DMS 273 (cell line): Measurements from ENCODE around the gene LGALS9C.
"Not testable (repeated sequence)": the region's sequence is repeated elsewhere in the genome, so short reads cannot be mapped to it uniquely, and the experiment has no call there.

Source experiments
- DNase-seq: peaks from one replicate; lab custom pipeline; 2025; ENCODE audit not compliant: unreplicated experiment; lab: John Stamatoyannopoulos, UW

LGALS9C gene

DNA sequence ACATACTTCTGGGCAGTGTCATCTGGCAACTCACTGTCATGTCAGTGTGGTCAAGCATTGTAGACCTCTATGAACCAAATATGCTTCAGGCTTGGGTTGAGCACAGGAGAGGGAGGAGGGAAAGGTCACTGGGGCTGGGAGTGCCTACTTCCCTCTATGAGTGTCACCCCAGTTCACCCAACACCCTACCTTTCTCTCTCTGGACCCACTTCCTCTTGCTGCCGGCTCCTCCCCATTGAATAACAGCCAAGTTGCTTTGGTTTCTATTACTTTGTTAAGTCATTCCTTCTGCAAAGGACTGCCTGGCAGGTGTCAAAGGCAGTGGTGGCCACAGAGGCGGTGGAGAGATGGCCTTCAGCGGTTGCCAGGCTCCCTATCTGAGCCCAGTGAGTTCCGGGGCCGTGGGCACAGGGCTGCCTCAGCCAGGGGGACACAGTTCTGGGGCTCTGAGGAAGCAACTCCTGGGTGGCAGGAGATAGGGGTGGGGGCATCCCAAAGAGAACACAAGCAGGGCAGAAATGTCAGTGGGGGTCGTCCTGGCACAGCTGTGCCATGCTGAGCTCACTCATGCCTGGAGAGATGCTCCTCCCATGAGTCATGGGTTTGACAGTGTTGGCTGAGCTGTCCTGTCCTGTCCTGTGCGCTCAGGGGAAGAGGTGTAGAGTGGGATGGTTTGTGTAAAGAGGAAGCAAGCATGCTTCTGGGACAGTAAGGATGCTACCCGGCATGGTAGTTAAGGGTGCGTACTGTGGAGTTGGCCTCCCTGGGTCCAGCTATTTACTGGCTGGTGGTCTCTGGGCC is at the start of gene LGALS9C:
LGALS9C (plus strand) TSS at position 282 of the 801 bp plus-strand sequence; CDS start at position 348, 66 bp downstream.
- not testable (repeated sequence) for DNase-seq

DNA sequence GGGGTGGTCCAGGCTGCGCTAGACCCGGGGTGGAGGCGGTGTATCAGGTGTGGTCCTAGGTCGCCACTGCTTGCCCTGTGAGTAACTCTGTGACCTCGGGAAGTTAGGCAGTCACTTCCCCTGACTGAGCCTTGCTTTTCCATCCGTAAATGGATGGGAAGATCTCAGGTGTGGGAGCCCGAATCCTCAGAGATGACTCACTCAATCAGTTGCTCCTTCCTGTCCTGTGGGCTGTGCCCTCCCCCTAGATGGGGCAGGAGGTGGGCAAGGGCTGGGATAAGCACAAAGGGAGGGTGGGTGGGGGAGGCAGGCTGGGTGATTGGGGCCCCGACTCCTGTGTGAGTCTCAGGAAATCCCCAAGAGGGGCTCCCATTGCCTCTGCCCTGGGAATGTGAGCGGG is 44.4 kb upstream of the LGALS9C start:
- DNase-seq = not testable (repeated sequence)

DNA sequence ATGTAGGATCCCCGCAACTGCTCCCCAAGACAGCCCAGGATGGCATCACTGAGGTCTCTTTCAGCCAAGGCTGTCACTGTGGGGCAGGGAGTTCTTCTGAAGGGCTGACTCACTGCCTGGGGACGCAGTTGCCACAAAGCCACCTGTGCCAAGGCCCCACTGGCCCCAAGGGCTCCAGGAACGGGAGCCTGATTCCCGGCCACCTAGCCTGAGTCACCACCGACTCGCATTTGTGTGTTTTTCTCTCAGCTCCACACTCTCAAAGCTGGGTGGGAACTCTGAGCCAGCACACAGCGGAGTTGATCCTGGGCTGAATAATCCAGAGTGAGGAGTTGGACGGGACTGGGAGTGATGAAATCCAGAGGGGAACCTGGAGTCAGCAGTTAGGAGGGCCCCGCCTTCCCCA is 37.1 kb upstream of the LGALS9C start:
- DNase-seq = not testable (repeated sequence)

DNA sequence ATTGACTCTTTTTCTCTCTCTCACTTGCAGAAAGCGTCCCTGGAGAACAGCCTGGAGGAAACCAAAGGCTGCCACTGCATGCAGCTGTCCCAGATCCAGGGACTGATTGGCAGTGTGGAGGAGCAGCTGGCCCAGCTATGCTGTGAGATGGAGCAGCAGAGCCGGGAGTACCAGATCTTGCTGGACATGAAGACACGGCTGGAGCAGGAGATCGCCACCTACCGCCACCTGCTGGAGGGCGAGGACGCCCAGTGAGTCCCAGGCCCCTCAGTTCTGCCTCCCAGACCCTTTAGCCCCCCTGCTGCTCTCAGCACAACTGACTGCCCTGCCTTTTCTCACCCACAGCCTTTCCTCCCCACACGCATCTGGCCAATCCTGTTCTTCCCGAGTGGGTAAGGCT is 34.5 kb upstream of the LGALS9C start:
- DNase-seq = not testable (repeated sequence)

DNA sequence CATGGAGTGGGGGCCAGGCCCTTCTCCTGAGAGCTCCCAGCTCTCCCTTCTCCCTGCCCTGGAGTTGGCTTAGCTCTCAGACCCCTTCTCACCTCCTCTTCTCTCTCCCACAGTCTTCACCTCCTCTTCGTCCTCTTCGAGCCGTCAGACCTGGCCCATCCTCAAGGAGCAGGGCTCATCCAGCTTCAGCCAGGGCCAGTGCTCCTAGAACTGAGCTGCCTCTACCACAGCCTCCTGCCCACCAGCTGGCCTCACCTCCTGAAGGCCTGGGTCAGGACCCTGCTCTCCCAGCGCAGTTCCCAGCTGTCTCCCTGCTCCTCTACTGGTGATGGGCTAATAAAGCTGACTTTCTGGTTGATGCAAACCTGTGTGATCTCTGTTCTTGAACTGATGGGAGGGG is 34.1 kb upstream of the LGALS9C start:
- not testable (repeated sequence) for DNase-seq

DNA sequence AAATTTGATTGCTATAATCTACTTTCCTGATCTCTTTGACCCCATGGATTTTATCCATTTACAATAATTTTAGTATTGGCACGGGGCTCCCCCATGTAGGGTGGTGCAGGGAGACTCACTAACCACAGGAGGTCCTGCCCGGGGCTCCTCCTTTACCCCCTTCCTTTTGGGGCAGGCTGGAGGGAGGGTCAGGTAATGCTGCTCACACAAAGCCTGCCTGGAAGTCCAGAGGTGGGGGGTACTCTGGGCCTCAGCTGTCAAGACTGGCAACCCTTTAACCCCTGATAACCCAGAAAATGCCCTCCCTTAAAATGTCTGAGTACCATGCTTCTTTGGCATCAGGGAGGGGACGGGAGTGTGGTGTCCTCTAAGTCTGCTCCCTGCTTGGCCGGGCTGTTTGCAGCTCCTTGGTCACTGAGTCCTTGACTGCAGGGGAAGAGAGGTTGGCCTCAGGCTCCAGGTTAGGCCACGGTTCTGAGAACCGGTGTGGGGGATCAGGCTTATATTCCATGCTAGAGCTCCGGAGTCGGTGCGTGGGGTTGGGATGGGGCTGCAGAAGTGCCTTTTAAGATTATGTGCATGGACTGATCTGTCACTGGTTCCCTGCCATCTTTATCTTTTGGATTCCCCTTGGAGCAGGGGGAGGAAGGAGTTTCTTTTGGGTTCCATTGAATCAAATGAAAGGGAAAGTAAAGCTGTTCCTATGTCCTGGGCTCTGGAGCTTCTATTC is 28.9 kb upstream of the LGALS9C start:
- not testable (repeated sequence) for DNase-seq

DNA sequence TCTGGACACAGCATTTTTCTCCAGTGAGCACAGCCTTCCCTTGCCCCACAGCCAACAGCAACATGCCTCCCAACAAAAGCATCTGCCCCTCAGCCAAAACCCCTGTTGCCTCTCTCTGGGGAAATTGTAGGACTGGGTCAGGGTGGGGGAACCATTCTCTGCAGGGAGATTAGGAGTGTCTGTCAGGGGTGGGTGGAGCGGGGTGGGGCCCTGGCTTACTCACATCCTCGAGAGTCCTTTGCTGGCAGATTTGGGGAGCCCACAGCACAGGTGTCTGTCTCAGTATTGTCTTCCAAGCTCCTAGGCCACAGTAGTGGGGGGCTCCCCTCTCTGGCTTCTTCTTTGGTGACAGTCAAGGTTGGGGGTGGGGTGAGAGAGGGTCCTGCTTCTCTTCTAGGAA is 28.3 kb upstream of the LGALS9C start:
- not testable (repeated sequence) for DNase-seq

DNA sequence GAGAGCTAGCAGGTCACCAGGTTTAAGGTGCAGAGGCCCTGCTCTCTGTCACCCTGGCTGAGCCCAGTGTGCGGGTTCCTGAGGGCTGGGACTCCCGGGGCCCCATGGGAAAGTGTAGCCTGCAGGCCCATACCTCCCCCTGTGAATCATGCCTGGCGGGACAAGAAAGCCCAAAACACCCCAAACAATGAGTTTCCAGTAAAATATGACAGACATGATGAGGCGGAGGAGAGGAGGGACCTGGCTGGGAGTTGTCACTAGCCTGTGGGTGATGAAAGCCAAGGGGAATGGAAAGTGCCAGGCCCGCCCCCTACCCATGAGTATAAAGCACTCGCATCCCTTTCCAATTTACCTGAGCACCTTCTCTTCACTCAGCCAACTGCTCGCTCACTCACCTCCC is 26.8 kb upstream of the LGALS9C start:
- not testable (repeated sequence) for DNase-seq

DNA sequence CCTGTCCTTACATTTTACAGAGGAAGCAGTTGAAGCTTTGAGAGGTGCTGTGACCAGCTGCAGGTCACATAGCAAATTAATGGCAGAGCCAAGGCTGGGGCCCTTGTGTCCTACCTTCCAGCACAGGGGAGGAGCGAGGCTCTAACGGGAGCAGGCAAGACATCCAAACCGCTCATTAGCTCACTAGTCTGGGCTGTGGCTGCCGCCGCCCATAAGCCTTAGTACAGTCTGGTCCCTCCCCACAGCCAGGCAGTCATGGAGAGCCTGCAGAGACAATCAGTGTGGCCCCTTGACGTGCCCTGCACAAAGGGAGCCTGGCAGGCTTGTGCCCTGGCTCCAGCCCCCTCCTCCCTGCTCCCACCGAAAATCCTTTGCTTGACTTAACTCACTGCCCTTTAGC is 25.6 kb upstream of the LGALS9C start:
- DNase-seq = not testable (repeated sequence)

DNA sequence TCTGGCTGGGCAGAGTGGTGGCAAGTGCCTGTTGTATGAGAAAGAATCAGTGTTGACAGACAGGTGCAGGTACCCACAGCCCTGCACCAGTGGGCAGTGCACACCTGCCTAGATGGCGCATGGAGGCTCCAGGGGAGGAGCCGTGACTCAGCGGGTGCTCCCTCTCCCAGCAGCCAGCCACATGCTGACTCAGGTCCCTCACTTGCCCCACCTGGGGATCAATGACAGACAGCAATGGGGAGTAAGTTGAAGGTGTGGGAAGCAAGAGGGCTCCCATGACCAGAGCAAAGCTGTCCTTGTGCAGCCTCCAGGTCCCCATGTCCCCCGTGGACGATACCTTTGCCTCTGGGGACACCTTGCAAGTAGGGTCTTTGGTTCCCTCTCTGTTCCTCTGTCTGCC is 24.6 kb upstream of the LGALS9C start:
- not testable (repeated sequence) for DNase-seq

DNA sequence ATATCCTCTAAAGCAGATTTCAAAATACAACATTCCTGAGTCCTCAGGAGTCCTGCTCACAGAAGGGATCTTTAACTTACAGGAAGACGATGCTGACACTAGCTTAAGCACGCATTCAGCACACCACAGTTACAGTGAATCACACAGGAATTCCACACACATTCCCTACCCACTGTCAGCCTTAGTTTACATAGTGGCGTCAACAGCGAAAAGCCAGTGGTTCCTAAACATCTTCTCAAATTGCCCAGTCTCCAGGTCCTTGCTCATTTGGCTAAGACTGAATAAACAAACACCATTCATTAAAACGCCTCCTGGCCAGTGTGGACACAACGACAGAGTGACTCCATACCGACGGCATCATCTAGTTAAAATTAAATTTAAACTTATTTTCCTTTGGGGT is 17.6 kb upstream of the LGALS9C start:
- DNase-seq = not testable (repeated sequence)

DNA sequence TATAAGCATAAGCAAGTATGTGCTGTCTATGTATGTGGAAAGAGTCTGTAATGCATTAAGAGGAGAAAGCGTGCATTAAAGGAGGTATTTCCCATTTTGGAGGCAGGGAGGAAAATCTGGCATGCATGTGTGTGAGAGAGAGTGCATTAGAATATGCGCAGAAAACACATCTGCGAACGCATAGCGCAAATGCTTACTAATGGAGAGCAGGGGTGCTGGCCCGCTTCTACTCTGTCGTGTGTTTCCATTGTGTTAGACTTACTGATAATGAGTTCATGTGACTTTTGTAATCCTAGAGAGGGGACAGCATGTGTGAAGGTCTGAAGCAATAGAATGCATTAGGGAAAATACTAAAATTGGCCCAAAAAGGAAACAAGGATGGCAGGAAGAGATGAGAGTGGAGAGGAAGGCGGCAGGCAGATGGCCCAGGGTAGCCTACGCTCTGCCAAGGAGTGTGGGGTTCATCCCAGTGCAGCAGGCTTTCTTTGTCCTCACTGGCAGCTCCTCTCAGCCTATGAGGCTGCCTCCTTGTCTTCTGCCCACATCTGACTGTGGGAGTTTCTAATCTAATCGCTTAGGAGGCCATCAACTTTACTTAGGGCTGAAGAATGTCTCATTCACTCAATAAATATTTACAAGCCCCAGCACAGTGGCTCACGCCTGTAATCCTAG is 12.6 kb upstream of the LGALS9C start:
- DNase-seq = not testable (repeated sequence)

DNA sequence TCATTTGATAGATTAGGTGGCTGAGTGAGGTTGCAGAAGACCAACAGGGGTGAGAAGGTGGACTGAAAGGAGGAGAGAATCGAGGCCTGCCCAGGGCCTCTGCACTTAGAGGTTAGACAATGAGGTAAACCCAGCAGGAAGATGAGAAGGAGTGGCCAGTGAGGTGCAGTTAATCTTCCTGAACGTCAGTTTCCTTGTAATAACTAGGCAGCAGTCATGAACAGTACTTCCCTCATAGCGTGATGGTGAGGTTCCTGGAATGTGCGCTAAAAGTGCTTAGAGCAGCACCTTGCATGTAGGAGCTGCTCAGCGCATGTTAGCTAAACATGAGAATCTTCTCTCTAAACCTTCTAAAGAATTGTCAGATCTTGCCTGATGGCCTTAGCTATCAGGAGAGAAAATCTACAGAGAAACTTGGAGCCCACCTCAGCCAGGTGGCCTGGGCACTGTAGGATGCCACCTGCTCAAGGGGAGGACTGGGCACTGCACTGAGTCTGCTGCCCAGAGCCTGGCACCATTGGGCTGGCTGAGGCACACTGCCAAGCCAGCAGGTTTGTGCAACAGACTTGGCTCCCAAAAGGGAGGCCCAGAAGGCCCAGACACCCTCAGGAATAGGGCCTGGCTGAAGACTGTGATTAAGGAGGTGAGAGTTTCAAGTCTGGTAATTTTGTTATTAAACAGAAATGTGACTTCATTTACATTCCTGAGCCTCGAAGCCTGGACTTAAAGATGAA is 10.2 kb upstream of the LGALS9C start:
- DNase-seq = not testable (repeated sequence)

DNA sequence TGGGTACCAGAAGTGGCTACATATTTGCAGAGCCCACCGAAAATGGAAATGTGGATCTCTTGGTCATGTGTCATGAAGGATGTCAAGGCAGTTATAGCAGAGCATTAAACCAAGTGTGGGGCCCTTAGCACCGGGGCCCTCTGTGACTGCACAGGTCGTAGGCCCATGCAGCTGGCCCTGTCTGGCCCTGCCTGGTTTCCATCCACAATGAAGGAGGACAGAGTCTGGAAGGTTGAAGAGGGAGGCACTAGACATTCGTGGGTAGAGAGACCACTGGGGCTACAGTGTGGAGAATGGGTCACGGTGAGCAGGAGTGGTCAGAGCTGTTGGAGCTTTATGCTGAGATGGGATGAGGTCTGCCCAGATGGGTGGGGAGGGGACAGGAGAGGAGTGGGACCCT is 9.6 kb upstream of the LGALS9C start:
- not testable (repeated sequence) for DNase-seq

DNA sequence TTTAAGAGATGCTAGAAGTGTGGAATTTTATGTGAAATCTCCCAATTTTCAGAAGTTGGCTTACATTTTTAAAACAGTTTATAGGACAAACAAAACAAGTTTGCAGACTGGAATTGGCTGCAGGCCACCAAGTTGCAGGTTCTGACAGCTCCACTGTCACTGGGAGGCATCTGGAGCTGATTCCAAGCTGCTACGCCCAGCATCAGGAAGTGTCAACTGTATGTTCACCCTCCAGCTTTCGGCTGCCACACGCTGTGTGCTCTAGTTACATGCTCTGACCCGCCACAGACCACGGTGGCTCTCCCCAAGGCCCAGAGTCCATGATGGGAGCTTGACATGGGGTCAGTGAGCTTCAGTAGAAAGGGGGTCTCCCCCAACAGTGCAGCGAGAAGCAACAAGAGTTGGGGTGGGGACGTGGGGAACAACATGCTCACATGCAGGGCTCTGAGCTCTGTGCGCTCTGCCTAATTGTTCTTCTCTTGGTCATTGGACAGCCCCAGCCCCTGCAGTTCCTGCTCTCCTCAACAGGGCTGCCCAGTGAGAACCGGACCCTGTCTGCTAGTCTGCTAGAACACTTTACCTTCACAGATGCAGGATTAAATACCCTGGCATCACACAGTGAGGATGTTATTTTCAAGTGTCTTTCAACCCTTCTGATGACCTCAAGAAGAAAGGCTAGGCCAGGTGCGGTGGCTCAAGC is 8.0 kb upstream of the LGALS9C start:
- DNase-seq = not testable (repeated sequence)

DNA sequence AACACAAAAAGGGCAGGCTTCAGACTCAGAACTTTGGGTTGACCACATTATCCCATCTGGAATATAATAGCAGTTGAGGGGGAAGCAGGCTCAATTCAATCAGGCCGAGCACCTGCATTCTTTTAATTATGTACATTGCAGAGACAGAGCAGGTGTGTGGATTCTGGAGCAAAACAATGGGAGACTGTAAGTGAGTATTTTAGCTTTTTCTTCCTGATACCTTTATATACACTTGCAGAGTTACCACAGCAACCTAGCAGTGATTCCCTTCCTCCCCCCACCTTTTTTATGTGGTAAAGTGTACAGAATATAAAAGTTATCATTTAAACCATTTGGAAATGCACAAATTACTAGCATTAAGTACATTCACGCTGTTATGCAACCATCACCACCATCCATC is 6.8 kb upstream of the LGALS9C start:
- not testable (repeated sequence) for DNase-seq

DNA sequence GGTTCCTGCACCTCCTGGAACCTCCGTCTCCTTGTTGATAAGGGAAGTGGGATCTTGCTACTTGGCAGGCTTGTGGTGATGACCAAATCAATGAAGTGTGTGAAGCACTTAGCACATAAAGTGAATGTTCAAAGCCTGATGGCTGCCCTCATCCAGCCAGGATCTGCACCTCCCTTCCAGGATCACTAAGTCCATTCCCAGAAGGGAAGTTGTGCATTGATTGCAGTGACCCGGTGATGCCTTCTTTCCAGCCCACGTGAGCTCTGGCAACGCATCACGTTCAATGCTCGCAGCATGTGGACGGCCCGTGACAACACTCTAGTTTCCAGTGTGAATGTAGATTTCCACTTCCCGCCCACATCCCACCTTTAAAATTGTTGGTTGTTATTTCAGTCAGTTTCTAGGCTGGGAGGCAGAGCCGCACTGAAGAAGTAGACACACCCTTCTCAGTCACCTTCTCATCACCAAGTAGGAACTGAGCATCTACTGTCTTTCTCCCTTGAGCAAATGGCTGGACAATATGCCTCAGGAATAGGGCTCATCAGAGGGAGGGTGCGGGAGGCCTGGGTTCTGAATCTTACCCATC is 6.2 kb upstream of the LGALS9C start:
- not testable (repeated sequence) for DNase-seq

DNA sequence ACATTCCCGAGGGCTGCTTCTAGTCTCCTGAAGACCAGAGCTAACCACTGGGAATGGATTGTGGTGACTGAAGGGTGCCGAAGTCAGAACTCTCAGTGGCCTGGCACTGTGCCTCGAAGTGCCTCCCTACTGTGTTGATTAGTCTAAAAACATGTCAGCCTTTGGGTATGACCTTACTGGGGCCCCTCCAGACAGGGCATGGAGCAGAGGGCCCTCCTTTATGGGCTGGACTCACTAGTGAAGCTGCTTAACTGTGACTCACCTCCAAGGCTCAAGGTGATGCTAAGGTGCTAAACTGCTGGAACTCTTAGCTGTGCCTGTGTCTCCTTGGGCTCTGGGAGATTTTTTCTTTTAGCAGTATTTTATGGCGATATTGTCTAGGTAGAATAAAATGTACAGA is 2.6 kb upstream of the LGALS9C start:
- DNase-seq = not testable (repeated sequence)

DNA sequence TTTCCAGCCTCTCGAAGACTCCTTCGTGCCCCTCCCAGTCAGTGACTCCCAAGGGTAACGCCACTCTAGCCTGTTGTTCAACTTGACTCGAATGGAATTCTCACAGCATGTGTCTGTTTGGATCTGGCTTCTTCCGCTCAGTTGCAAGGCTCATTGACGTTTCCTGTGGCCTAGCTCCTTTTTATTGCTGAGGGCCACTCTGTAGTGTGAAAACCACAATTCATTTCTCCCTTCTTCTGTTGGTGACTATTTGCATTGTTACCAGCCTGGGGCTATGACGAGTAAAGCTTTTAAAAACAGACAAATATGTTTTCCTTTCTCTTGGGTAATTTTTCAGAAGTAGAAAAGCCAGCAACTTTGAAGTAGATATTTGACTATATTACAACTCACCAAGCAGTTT is 1.8 kb upstream of the LGALS9C start:
- DNase-seq = not testable (repeated sequence)

DNA sequence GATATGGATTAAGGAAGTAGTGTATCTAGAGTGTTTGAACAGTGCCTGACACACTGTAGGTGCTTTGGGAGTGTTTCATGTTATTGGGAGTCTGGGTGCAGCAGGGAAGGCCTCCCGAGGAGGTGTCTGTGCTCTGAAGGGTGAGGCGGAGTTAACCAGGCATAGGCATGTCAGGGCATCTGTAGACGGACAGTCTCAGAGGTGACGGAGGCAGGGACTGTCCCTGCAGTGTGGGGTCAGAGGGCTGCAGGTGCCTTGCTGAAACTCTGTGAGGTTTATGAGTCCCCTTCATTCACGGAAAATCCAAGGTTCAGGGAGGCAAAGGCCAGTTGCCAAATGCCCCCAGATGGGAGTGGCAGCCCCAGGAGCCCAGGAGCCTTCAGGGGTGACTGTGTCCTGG is 778 bp downstream of the LGALS9C start:
- DNase-seq = not testable (repeated sequence)
